A549 (cell line): ENCODE results near the gene DNM3. TPM values are rescaled to one million over a fixed set of nuclear protein-coding genes. Genes with fewer than 3 reads are reported as not detected.

ENCODE experiments used
- ATAC-seq, 2 experiments: fragments of 200-7000 bp in 1 of 2; fragments of >200 bp in 1 of 2; cut with Nextera tagmentation in 1 of 2; cut with Tn5 transposase in 1 of 2; 3 replicates each; pipeline versions ENCODE4 v1.8.0 to v1.9.1; 2018 to 2020; ENCODE audit warnings: mild to moderate bottlenecking in 1 of 2, moderate library complexity in 1 of 2
- CTCF ChIA-PET: fragments of 300-600 bp; sonication (Branson Sonifier 250); formaldehyde crosslinking; extraction: SDS; loops from one replicate; lab custom pipeline; 2021; ENCODE audit warnings: antibody characterized with exemption, inconsistent platforms; lab: Yijun Ruan, JAX
- POLR2A ChIA-PET: fragments of 350-600 bp; formaldehyde crosslinking; extraction: SDS; loops from one replicate; lab custom pipeline; 2021; ENCODE audit warnings: antibody characterized with exemption, inconsistent platforms; lab: Yijun Ruan, JAX
- DNase-seq, 2 experiments: peaks; one replicate each; pipeline versions ENCODE4 v3.0.0 to v3.0.0-alpha.2; 2011 to 2016; ENCODE audit warnings: low read depth in 1 of 2, low spot score in 1 of 2
- FAIRE-seq: peaks from 2 replicates; lab custom pipeline; 2011; peaks lifted over from hg19 to GRCh38; lab: Jason Lieb, UNC
- H3K27ac ChIP-seq, 2 experiments: fragments of >200 bp; sonication (Bioruptor Twin); formaldehyde crosslinking; 3 replicates each; pipeline ENCODE4 v1.5.1; 2016 to 2017
- H3K4me1 ChIP-seq: fragments of >200 bp; sonication (Bioruptor Twin); formaldehyde crosslinking; 3 replicates; pipeline ENCODE4 v1.6.1; 2016
- H3K4me2 ChIP-seq: fragments of >200 bp; sonication (Bioruptor Twin); formaldehyde crosslinking; 3 replicates; pipeline ENCODE4 v1.6.1; 2016
- H3K4me3 ChIP-seq: fragments of >200 bp; sonication (Bioruptor Twin); formaldehyde crosslinking; 3 replicates; pipeline ENCODE4 v1.5.1; 2016
- H3K9me3 ChIP-seq: fragments of >200 bp; sonication (Bioruptor Twin); formaldehyde crosslinking; 3 replicates; pipeline ENCODE4 v1.6.1; 2016
- CHD2 ChIP-seq: fragments of 150-350 bp; IDR thresholded peaks from 2 replicates; pipeline ENCODE4 v1.6.1; 2014; ENCODE audit warnings: low read length; ENCODE audit not compliant: partially characterized antibody
- EP300 ChIP-seq, 2 experiments: fragments of >200 bp; sonication (Bioruptor Twin); formaldehyde crosslinking; IDR thresholded peaks; 2 replicates in 1 of 2; 3 replicates in 1 of 2; pipeline ENCODE4 v1.6.1; 2016 to 2017
- ESRRA ChIP-seq: fragments of 150-350 bp; IDR thresholded peaks from 2 replicates; pipeline ENCODE4 v1.6.1; 2014; ENCODE audit warnings: mild to moderate bottlenecking, low read length, borderline replicate concordance
- FOSL2 ChIP-seq, 2 experiments: fragments of 450-650 bp in 1 of 2; fragments of >200 bp in 1 of 2; sonication (Bioruptor Twin) in 1 of 2; formaldehyde crosslinking; IDR thresholded peaks; 2 replicates each; pipeline versions ENCODE4 v1.5.0 to v1.6.1; 2016 to 2020; ENCODE audit warnings: mild to moderate bottlenecking in 1 of 2, moderate library complexity in 1 of 2
- HDAC2 ChIP-seq: fragments of 200-600 bp; sonication (generic); IDR thresholded peaks from 2 replicates; pipeline ENCODE4 v1.6.1; 2016
- JUN ChIP-seq, 2 experiments: fragments of >200 bp; sonication (Bioruptor Twin); formaldehyde crosslinking; IDR thresholded peaks; 2 replicates in 1 of 2; 3 replicates in 1 of 2; pipeline ENCODE4 v1.6.1; 2016 to 2017
- JUNB ChIP-seq: fragments of >200 bp; sonication (Bioruptor Twin); formaldehyde crosslinking; IDR thresholded peaks from 2 replicates; pipeline ENCODE4 v1.6.1; 2016
- KDM1A ChIP-seq: fragments of 200-600 bp; sonication (generic); IDR thresholded peaks from 2 replicates; pipeline ENCODE4 v1.6.1; 2016; ENCODE audit warnings: low read depth, mild to moderate bottlenecking
- MAFK ChIP-seq: fragments of 450-650 bp; IDR thresholded peaks from 2 replicates; pipeline ENCODE4 v1.6.1; 2014; ENCODE audit not compliant: partially characterized antibody
- NR3C1 ChIP-seq: fragments of >200 bp; sonication (Bioruptor Twin); formaldehyde crosslinking; IDR thresholded peaks from 3 replicates; pipeline ENCODE4 v1.6.1; 2017
- PHF8 ChIP-seq: fragments of 200-600 bp; sonication (generic); IDR thresholded peaks from 2 replicates; pipeline ENCODE4 v1.6.1; 2016; ENCODE audit warnings: low read depth, mild to moderate bottlenecking, antibody characterized with exemption, moderate library complexity, borderline replicate concordance
- POLR2A ChIP-seq: IDR thresholded peaks from 2 replicates; pipeline ENCODE4 v1.6.1; 2012; ENCODE audit warnings: mild to moderate bottlenecking, low read length
- POLR2AphosphoS2 ChIP-seq: conservative IDR thresholded peaks from 2 replicates; pipeline ENCODE4 v1.6.1; 2012; ENCODE audit warnings: low read length, improper control_type of control experiment, inconsistent platforms
- RARB ChIP-seq: fragments of 250-450 bp; sonication (Bioruptor Pico); IDR thresholded peaks from 2 replicates; pipeline ENCODE4 v1.8.0; 2021; ENCODE audit warnings: mild to moderate bottlenecking, moderate library complexity
- RCOR1 ChIP-seq: fragments of 150-350 bp; IDR thresholded peaks from 2 replicates; pipeline ENCODE4 v1.6.1; 2014; ENCODE audit warnings: antibody characterized with exemption, low read length, low read depth
- RNF2 ChIP-seq: fragments of 200-600 bp; sonication (generic); IDR thresholded peaks from 2 replicates; pipeline ENCODE4 v1.6.1; 2016; ENCODE audit warnings: low read depth, mild to moderate bottlenecking, antibody characterized with exemption, moderate library complexity, borderline replicate concordance
- SMC3 ChIP-seq: fragments of >200 bp; sonication (Bioruptor Twin); formaldehyde crosslinking; IDR thresholded peaks from 3 replicates; pipeline ENCODE4 v1.6.1; 2018; ENCODE audit warnings: inconsistent platforms
- SREBF2 ChIP-seq: fragments of 450-650 bp; IDR thresholded peaks from 2 replicates; pipeline ENCODE4 v1.6.1; 2014; ENCODE audit warnings: mild to moderate bottlenecking, moderate library complexity
- TFCP2L1 ChIP-seq: fragments of 250-450 bp; sonication (Bioruptor Pico); IDR thresholded peaks from 2 replicates; pipeline ENCODE4 v1.5.0; 2021; ENCODE audit warnings: mild to moderate bottlenecking
- ZNF302 ChIP-seq: fragments of 250-450 bp; sonication (Bioruptor Pico); IDR thresholded peaks from 2 replicates; pipeline ENCODE4 v1.9.0; 2021; ENCODE audit warnings: inconsistent platforms, mild to moderate bottlenecking, moderate library complexity
- WGBS: methylation state at CpG from one replicate; pipeline ENCODE4 v1.1.6; 2017; ENCODE audit errors: missing lambda C conversion rate; 5-methylcytosine and 5-hydroxymethylcytosine counted together
- polyA plus RNA-seq, 4 experiments: library from polyadenylated mRNA; depleted of rRNA in 3 of 4; stranded (reverse); fragments of >200 nt; fragmentation: RNase III in 1 of 4; extraction: RNeasy Plus Mini Kit Qiagen cat#74134 plus additional on column Dnase treatment in 1 of 4; gene quantifications; 2 replicates in 3 of 4; 3 replicates in 1 of 4; pipeline ENCODE4 v1.2.3, GENCODE V29; 2011 to 2017
- TF ChIP-seq, protein P1 (sequence below): fragments of 200-600 bp; sonication (generic); IDR thresholded peaks from 2 replicates; pipeline ENCODE4 v1.6.1; 2016; ENCODE audit warnings: antibody characterized with exemption, mild to moderate bottlenecking, moderate library complexity
- TF ChIP-seq, protein P2 (sequence below): fragments of 250-450 bp; sonication (Bioruptor Pico); IDR thresholded peaks from 2 replicates; pipeline ENCODE4 v1.5.0; 2021; ENCODE audit warnings: mild to moderate bottlenecking, moderate library complexity, borderline replicate concordance
- TF ChIP-seq, protein P3 (sequence below): fragments of 150-350 bp; IDR thresholded peaks from 2 replicates; pipeline ENCODE4 v1.6.1; 2014; ENCODE audit warnings: low read depth, mild to moderate bottlenecking, low read length
- TF ChIP-seq, protein P4 (sequence below): fragments of >200 bp; sonication (Bioruptor Twin); formaldehyde crosslinking; IDR thresholded peaks from 2 replicates; pipeline ENCODE4 v1.6.1; 2016
- TF ChIP-seq, protein P5 (sequence below): fragments of >200 bp; sonication (Bioruptor Twin); formaldehyde crosslinking; IDR thresholded peaks from 3 replicates; pipeline ENCODE4 v1.6.1; 2016
- TF ChIP-seq, protein P6 (sequence below): IDR thresholded peaks from 2 replicates; pipeline ENCODE4 v1.6.1; 2012
- TF ChIP-seq, protein P7 (sequence below): fragments of 250-450 bp; sonication (Bioruptor Pico); IDR thresholded peaks from 2 replicates; pipeline ENCODE4 v1.5.0; 2020; ENCODE audit warnings: low read depth, mild to moderate bottlenecking, moderate library complexity

DNM3 gene
- polyA plus RNA-seq, 2 of the 4 experiments (the other 2 are of a cell fraction) = 0.57 to 1.5 TPM

DNA sequence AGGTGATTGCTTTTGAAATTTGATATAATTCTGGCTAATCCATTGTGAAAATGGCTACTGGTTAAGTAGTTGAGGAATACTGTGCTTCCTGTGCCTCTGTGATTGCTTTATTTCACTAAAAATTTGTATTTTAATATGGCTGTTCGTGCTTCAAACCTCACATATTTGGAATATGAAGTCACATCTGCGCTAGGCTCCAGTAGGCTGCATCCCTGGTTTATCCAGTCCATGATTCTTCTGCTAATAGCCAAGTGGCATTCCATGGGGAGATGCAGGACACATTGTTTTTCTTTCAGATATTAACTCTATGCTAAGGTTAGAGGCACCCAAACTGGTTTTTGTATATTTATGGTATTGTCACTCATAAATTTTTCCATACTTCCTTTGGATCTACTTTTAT lies 25.9 kb downstream of the DNM3 start:
- DNase-seq (no peak), FAIRE-seq (no peak), ATAC-seq (no peak)
- H3K4me1 ChIP-seq = no peaks in the 10 kb centered on the region
- no peak overlapping the region for H3K4me2 ChIP-seq
- H3K27ac ChIP-seq = no peak overlapping the region
- H3K9me3 ChIP-seq = no peaks in the 10 kb centered on the region
- H3K4me3 ChIP-seq = no peak overlapping the region
- TF ChIP-seq ZNF302 (no peak), SMC3 (no peak), TFCP2L1 (CRISPR knock-in tag) (no peak), POLR2AphosphoS2 (no peak), JUN (IDR thresholded peaks at IDR 0.05) (no peak), RARB (CRISPR knock-in tag) (no peak), KDM1A (no peak), JUNB (no peak), RCOR1 (no peak)
- TF ChIP-seq, protein P1, sequence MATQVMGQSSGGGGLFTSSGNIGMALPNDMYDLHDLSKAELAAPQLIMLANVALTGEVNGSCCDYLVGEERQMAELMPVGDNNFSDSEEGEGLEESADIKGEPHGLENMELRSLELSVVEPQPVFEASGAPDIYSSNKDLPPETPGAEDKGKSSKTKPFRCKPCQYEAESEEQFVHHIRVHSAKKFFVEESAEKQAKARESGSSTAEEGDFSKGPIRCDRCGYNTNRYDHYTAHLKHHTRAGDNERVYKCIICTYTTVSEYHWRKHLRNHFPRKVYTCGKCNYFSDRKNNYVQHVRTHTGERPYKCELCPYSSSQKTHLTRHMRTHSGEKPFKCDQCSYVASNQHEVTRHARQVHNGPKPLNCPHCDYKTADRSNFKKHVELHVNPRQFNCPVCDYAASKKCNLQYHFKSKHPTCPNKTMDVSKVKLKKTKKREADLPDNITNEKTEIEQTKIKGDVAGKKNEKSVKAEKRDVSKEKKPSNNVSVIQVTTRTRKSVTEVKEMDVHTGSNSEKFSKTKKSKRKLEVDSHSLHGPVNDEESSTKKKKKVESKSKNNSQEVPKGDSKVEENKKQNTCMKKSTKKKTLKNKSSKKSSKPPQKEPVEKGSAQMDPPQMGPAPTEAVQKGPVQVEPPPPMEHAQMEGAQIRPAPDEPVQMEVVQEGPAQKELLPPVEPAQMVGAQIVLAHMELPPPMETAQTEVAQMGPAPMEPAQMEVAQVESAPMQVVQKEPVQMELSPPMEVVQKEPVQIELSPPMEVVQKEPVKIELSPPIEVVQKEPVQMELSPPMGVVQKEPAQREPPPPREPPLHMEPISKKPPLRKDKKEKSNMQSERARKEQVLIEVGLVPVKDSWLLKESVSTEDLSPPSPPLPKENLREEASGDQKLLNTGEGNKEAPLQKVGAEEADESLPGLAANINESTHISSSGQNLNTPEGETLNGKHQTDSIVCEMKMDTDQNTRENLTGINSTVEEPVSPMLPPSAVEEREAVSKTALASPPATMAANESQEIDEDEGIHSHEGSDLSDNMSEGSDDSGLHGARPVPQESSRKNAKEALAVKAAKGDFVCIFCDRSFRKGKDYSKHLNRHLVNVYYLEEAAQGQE = no peak
- TF ChIP-seq, protein P2, sequence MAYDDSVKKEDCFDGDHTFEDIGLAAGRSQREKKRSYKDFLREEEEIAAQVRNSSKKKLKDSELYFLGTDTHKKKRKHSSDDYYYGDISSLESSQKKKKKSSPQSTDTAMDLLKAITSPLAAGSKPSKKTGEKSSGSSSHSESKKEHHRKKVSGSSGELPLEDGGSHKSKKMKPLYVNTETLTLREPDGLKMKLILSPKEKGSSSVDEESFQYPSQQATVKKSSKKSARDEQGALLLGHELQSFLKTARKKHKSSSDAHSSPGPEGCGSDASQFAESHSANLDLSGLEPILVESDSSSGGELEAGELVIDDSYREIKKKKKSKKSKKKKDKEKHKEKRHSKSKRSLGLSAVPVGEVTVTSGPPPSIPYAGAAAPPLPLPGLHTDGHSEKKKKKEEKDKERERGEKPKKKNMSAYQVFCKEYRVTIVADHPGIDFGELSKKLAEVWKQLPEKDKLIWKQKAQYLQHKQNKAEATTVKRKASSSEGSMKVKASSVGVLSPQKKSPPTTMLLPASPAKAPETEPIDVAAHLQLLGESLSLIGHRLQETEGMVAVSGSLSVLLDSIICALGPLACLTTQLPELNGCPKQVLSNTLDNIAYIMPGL (CRISPR knock-in tag) = no peak
- TF ChIP-seq, protein P3, sequence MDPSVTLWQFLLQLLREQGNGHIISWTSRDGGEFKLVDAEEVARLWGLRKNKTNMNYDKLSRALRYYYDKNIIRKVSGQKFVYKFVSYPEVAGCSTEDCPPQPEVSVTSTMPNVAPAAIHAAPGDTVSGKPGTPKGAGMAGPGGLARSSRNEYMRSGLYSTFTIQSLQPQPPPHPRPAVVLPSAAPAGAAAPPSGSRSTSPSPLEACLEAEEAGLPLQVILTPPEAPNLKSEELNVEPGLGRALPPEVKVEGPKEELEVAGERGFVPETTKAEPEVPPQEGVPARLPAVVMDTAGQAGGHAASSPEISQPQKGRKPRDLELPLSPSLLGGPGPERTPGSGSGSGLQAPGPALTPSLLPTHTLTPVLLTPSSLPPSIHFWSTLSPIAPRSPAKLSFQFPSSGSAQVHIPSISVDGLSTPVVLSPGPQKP = no peak
- TF ChIP-seq, protein P4, sequence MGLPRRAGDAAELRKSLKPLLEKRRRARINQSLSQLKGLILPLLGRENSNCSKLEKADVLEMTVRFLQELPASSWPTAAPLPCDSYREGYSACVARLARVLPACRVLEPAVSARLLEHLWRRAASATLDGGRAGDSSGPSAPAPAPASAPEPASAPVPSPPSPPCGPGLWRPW = no peak
- TF ChIP-seq, protein P5, sequence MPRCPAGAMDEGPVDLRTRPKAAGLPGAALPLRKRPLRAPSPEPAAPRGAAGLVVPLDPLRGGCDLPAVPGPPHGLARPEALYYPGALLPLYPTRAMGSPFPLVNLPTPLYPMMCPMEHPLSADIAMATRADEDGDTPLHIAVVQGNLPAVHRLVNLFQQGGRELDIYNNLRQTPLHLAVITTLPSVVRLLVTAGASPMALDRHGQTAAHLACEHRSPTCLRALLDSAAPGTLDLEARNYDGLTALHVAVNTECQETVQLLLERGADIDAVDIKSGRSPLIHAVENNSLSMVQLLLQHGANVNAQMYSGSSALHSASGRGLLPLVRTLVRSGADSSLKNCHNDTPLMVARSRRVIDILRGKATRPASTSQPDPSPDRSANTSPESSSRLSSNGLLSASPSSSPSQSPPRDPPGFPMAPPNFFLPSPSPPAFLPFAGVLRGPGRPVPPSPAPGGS = no peak
- 46% methylated on average over 2 of the region's 2 CpGs for WGBS
- ChIA-PET POLR2A (no interaction called here), CTCF (interaction anchor here (1.1 to 1.2 kb wide), 2 partner anchors 18 to 66 kb away, joined by 3 read pairs; no protein-coding TSS in a partner anchor)

DNA sequence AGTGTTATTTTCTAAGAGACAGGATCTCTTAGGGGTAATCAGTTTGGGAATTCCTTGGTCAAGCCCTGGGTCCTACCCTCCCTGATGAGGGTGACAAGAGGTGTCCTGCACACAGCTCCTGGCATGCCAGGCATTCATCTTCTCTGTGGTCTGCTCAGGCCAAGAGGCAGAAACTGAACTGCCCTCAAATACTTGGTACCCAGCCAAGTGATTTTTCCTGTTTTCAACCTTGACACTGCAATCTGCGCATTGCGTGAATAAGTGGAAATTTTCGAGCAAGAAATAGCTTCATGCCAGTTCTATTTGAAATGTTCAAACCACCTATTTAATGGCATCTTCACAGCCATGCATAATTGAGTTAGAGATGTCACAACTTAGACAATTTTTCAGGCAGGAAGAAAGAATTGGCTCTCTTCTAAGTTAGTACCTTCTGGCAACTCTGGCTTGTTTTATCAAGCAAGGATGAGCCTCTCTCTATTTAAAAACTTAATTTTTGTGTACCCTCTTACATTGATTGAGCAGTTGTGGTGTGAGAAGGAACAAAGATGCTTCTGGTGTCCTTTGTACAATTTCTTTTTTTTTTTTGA lies 27.0 kb downstream of the DNM3 start:
- no peak for FAIRE-seq
- CTCF ChIA-PET = interaction anchor here (0.5 to 0.8 kb wide), 2 partner anchors 32 to 88 kb away, joined by 3 read pairs; no protein-coding TSS in a partner anchor
- POLR2A ChIA-PET = no interaction called here
- H3K4me2 ChIP-seq = no peak overlapping the region
- no peak for ATAC-seq
- no peak for DNase-seq
- no peaks in the 10 kb centered on the region for H3K4me1 ChIP-seq
- H3K9me3 ChIP-seq = no peaks in the 10 kb centered on the region
- H3K27ac ChIP-seq = no peak overlapping the region
- TF ChIP-seq MAFK = no peak
- TF ChIP-seq POLR2AphosphoS2 = no peak
- no peak for TF ChIP-seq HDAC2
- TF ChIP-seq CHD2 = no peak
- TF ChIP-seq, protein P6, sequence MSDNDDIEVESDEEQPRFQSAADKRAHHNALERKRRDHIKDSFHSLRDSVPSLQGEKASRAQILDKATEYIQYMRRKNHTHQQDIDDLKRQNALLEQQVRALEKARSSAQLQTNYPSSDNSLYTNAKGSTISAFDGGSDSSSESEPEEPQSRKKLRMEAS = no peak
- no peak for TF ChIP-seq EP300 (IDR thresholded peaks at IDR 0.05)
- TF ChIP-seq SREBF2 = no peak
- TF ChIP-seq, protein P7, sequence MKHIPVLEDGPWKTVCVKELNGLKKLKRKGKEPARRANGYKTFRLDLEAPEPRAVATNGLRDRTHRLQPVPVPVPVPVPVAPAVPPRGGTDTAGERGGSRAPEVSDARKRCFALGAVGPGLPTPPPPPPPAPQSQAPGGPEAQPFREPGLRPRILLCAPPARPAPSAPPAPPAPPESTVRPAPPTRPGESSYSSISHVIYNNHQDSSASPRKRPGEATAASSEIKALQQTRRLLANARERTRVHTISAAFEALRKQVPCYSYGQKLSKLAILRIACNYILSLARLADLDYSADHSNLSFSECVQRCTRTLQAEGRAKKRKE (CRISPR knock-in tag) = no peak
- no peak for TF ChIP-seq FOSL2 (IDR thresholded peaks at IDR 0.05)
- no peak for TF ChIP-seq FOSL2 (CRISPR knock-in tag; IDR thresholded peaks at IDR 0.05)
- TF ChIP-seq, protein P5 = no peak
- TF ChIP-seq RNF2 = no peak
- TF ChIP-seq NR3C1 = no peak
- TF ChIP-seq PHF8 = no peak
- TF ChIP-seq ESRRA = no peak
- no peak for TF ChIP-seq POLR2A
- no peak overlapping the region for H3K4me3 ChIP-seq
- WGBS = 54% methylated on average over 3 of the region's 3 CpGs
